GM18907 (cell line): ENCODE results near the gene ALPP.
"Not testable (repeated sequence)": the region's sequence is repeated elsewhere in the genome, so short reads cannot be mapped to it uniquely, and the experiment has no call there.

Source experiments
- ATAC-seq: cut with Tn5 transposase; IDR thresholded peaks from one replicate; pipeline ENCODE4 v1.9.1; 2021; ENCODE audit warnings: mild to moderate bottlenecking, moderate library complexity; ENCODE audit not compliant: unreplicated experiment

ALPP gene

GRCh38 chr2:232400256-232401015, 21.9 kb downstream of the ALPP start:
- ATAC-seq, result no peak

GRCh38 chr2:232402518-232402917, 24.0 kb downstream of the ALPP start:
- no peak for ATAC-seq

GRCh38 chr2:232405943-232406510, 27.5 kb downstream of the ALPP start:
- no peak for ATAC-seq

- ATAC-seq, result no peak
Observed at GRCh38 chr2:232406556-232407310, 28.2 kb downstream of the ALPP start, which contains the start of gene ALPG. Gene ALPG (plus strand): TSS chr2:232406844. CDS start chr2:232406895, 51 bp downstream.

- not testable (repeated sequence) for ATAC-seq
Observed at GRCh38 chr2:232407428-232408150, 29.0 kb downstream of the ALPP start.

GRCh38 chr2:232408269-232408668, 29.7 kb downstream of the ALPP start:
- ATAC-seq, result not testable (repeated sequence)

- ATAC-seq, result not testable (repeated sequence)
Observed at GRCh38 chr2:232409617-232410016, 31.1 kb downstream of the ALPP start.

GRCh38 chr2:232410238-232410900, 31.8 kb downstream of the ALPP start:
- no peak for ATAC-seq

GRCh38 chr2:232411901-232412629, 33.5 kb downstream of the ALPP start:
- ATAC-seq, result no peak

- no peak for ATAC-seq
Observed at GRCh38 chr2:232412986-232413385, 34.4 kb downstream of the ALPP start.

GRCh38 chr2:232415138-232415690, 36.7 kb downstream of the ALPP start:
- no peak for ATAC-seq

GRCh38 chr2:232415736-232416520, 37.4 kb downstream of the ALPP start:
- ATAC-seq, result no peak

- ATAC-seq, result no peak
Observed at GRCh38 chr2:232416521-232417470, 38.2 kb downstream of the ALPP start.

- ATAC-seq, result no peak
Observed at GRCh38 chr2:232417489-232417888, 38.9 kb downstream of the ALPP start.

GRCh38 chr2:232418056-232418455, 39.5 kb downstream of the ALPP start:
- no peak for ATAC-seq

GRCh38 chr2:232418466-232419244, 40.1 kb downstream of the ALPP start:
- no peak for ATAC-seq
